ENCODE results near the gene LHFPL3. TPM values are rescaled to one million over a fixed set of nuclear protein-coding genes. Genes with fewer than 3 reads are reported as not detected.

LHFPL3 gene
- polyA plus RNA-seq, 1 of the 3 experiments (the other 2 are of a cell fraction): not detected

GRCh38 chr7:104371980-104372357 lies 43.6 kb downstream of the LHFPL3 start:
- H3K27ac ChIP-seq (ENCODE audit: low read depth in 2 of 2, low read length in 1 of 2): no peak overlapping the region
- no peaks in the 10 kb centered on the region for H3K79me2 ChIP-seq (ENCODE audit: insufficient read depth)
- ChIA-PET CTCF (interaction anchor here (1.2 kb wide), 1 partner anchor 30 kb away, joined by 3 read pairs; no protein-coding TSS in a partner anchor), POLR2A (no interaction called here)
- no peak for DNase-seq
- H3K27me3 ChIP-seq (ENCODE audit: insufficient read depth): peaks cover 11% of the 10 kb centered on the region; the same call in 1 of the 2 replicates
- H3K4me2 ChIP-seq: no peak overlapping the region
- no peaks in the 10 kb centered on the region; a peak in 1 of 4 replicates for H3K4me1 ChIP-seq (ENCODE audit: control insufficient read depth in 1 of 2, insufficient read depth in 2 of 2, low read depth in 1 of 2, low read length in 1 of 2)
- H3K9me2 ChIP-seq: no peaks in the 10 kb centered on the region
- no peaks in the 10 kb centered on the region for H4K20me1 ChIP-seq (ENCODE audit: insufficient read depth)
- TF ChIP-seq FOXJ3 (CRISPR knock-in tag; IDR thresholded peaks at IDR 0.05): no peak
- no peak for TF ChIP-seq MEF2A (IDR thresholded peaks at IDR 0.05; ENCODE audit: borderline replicate concordance, low read depth)
- TF ChIP-seq NRF1 (IDR thresholded peaks at IDR 0.05; ENCODE audit: low read depth, low read length): no peak
- TF ChIP-seq EP300 (IDR thresholded peaks at IDR 0.05; ENCODE audit: borderline replicate concordance in 1 of 2, low read depth in 1 of 2, low read length in 1 of 2): no peak
- no peak for TF ChIP-seq EZH2phosphoT487 (IDR thresholded peaks at IDR 0.05; ENCODE audit: borderline replicate concordance, low read depth)
- TF ChIP-seq, protein P1, sequence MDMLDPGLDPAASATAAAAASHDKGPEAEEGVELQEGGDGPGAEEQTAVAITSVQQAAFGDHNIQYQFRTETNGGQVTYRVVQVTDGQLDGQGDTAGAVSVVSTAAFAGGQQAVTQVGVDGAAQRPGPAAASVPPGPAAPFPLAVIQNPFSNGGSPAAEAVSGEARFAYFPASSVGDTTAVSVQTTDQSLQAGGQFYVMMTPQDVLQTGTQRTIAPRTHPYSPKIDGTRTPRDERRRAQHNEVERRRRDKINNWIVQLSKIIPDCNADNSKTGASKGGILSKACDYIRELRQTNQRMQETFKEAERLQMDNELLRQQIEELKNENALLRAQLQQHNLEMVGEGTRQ (IDR thresholded peaks at IDR 0.05; ENCODE audit: borderline replicate concordance, low read depth, low read length): no peak
- TF ChIP-seq GATA2 (CRISPR knock-in tag; IDR thresholded peaks at IDR 0.05): no peak
- no peak for TF ChIP-seq USF1 (IDR thresholded peaks at IDR 0.05; ENCODE audit: borderline replicate concordance, low read depth)
- TF ChIP-seq CTCF (IDR thresholded peaks at IDR 0.05): no peak
- TF ChIP-seq FOXM1 (IDR thresholded peaks at IDR 0.05; ENCODE audit: low read depth): no peak
- no peak for TF ChIP-seq RFX5 (IDR thresholded peaks at IDR 0.05; ENCODE audit: low read length)
- TF ChIP-seq RXRA (IDR thresholded peaks at IDR 0.05; ENCODE audit: borderline replicate concordance, low read depth): no peak
- no peak for TF ChIP-seq TCF12 (IDR thresholded peaks at IDR 0.05)
- no peak for TF ChIP-seq JUND (IDR thresholded peaks at IDR 0.05)
- no peak for TF ChIP-seq POLR2AphosphoS5 (IDR thresholded peaks at IDR 0.05; ENCODE audit: low read depth, low read length)
- no peak for TF ChIP-seq IRF3 (IDR thresholded peaks at IDR 0.05; ENCODE audit: low read depth, low read length)
- no peaks in the 10 kb centered on the region for H3K36me3 ChIP-seq (replicated peaks in 1 of 2; ENCODE audit: control insufficient read depth in 1 of 2, insufficient read depth in 2 of 2, low read length in 1 of 2)
- H3K9me3 ChIP-seq: no peaks in the 10 kb centered on the region
- no peak overlapping the region for H3K9ac ChIP-seq
- 8% methylated on average over 5 of the region's 5 CpGs for WGBS (ENCODE audit: low lambda C conversion rate)
- no peak overlapping the region for H2AFZ ChIP-seq (ENCODE audit: low read depth)
- H3K4me3 ChIP-seq (ENCODE audit: low read depth in 2 of 2, low read length in 1 of 2): no peak overlapping the region
- no peaks in the 10 kb centered on the region for H3F3A ChIP-seq (replicated peaks; ENCODE audit: insufficient read depth)

Measured in SK-N-SH (cell line).